ES-I3 (cell line): ENCODE data around the gene ELL.
A peak's percentile ranks its signal among the peaks of the same experiment; 100 is the strongest.

Source experiments
- H3K36me3 ChIP-seq: 2 replicates; pipeline ENCODE4 v1.6.1; 2013; ENCODE audit warnings: mild to moderate bottlenecking, low read length, control low read depth, moderate library complexity; ENCODE audit not compliant: insufficient read depth
- H3K4me1 ChIP-seq: 2 replicates; pipeline ENCODE4 v1.6.1; 2013; ENCODE audit warnings: mild to moderate bottlenecking, control low read depth, low read length; ENCODE audit not compliant: insufficient read depth
- H3K9ac ChIP-seq: 2 replicates; pipeline ENCODE4 v1.6.1; 2013; ENCODE audit warnings: low read depth, mild to moderate bottlenecking, low read length, moderate library complexity
- H3K9me3 ChIP-seq: 2 replicates; pipeline ENCODE4 v1.6.1; 2013; ENCODE audit warnings: mild to moderate bottlenecking, low read length, moderate library complexity; ENCODE audit not compliant: control insufficient read depth, insufficient read depth

ELL gene

DNA sequence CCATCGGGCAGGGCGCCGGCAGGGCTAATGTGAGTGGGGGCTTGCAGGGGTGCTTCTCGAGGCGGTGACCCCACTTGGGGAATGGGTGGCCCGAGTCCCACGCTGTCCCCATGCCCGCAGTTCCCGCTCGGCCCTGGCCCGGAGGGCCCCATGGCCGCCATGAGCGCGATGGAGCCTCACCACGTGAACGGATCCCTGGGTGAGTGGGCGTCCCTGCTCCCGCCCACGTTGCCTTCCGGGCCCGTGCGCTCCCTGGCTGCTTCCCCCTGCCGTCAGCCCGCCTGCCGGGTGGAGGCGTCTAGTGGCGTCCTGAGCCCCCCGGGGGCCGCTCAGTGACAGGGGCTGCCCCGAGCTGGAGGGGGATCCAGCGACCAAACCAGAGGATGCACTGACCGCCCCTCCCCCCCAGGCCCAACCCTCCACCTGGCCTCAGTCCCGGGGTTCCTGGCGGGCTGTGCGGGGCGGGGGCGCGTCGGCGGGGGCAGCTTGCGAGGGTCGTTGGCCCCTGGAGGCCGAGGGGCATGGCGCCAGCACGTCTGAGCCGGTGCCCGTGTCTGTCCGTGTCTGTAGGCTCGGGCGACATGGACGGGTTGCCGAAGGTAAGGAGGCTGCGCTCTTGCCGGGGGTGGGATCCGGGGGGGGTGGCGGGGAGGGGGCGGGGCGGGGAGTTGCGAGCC, 88.7 kb downstream of the ELL start:
- Histone ChIP-seq H3K9me3 (no peaks in the 10 kb centered on the region), H3K4me1 (peaks cover 25% of the 10 kb centered on the region; the same call in 1 of the 2 replicates), H3K36me3 (no peaks in the 10 kb centered on the region), H3K9ac (peak overlapping the region; percentile 71)

DNA sequence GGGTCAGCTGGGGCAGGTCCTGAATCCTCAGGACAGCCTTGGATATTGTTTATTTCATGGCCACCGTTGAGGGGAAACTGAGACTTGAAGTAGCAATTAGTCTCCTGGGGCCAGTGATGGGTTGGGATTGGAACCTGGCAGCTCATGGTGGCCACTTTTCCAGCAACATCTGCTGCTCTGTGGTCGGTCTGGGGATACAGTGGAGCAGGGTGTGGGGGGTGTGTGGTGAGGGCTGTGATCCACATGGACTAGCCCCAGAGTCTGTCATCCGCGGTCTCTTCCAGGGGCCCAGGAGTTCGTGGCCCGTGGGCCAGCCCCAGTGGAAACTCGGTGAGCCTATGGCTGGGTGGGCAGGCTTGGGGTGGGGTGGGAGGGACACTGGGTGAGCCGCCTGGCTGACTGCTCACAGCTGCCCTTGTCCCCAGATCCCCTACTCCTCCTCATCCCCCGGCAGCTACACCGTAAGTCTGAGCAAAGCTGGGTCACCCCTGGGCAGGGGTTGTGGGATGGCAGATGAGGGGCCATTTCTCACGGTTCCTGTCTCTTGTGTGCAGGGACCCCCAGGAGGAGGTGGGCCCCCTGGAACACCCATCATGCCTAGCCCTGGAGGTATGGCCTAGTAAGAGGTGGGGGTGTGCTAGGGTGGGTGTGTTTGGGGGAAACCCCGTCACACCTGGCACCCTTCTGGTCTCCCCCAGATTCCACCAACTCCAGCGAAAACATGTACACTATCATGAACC, 89.4 kb downstream of the ELL start:
- H3K9ac ChIP-seq, result peak overlapping the region; percentile 71
- H3K36me3 ChIP-seq, result no peaks in the 10 kb centered on the region
- H3K9me3 ChIP-seq, result no peaks in the 10 kb centered on the region
- H3K4me1 ChIP-seq, result peaks cover 25% of the 10 kb centered on the region; the same call in 1 of the 2 replicates

DNA sequence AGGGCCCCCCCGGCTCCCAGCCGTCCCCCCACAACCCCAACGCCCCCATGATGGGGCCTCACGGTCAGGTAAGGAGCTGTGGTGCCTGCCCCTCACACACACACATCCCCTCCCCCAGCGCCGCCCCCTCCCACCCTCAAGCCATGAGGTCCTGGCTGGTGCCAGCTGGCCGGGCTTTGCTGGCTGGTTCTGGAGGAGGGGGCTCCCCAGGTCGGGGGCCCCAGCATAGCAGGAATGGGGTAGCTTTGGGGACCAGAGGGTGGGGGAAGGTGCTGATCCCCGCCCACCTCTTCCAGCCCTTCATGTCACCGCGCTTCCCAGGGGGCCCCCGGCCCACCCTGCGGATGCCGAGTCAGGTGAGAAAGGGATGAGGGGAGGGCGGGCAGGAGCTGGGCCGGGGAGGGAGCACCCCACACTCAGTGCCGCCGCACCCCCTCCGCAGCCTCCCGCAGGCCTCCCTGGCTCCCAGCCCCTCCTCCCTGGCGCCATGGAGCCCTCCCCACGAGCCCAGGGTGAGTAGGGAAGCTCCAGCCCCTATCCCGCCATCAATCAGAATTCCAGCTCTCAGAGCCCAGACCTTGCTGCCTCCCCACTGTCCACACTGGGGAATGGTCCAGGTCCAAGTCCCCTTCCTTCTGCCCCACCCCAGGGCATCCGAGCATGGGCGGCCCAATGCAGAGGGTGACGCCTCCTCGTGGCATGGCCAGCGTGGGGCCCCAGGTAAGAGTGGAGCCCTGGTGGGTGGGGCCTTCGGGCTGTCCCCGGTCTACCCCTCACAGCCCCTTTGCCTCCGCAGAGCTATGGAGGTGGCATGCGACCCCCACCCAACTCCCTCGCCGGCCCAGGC, 90.3 kb downstream of the ELL start:
- Histone ChIP-seq H3K9ac (peak overlapping the region; percentile 17; the same call in 1 of the 2 replicates), H3K36me3 (no peaks in the 10 kb centered on the region), H3K9me3 (no peaks in the 10 kb centered on the region), H3K4me1 (peaks cover 25% of the 10 kb centered on the region; the same call in 1 of the 2 replicates)

DNA sequence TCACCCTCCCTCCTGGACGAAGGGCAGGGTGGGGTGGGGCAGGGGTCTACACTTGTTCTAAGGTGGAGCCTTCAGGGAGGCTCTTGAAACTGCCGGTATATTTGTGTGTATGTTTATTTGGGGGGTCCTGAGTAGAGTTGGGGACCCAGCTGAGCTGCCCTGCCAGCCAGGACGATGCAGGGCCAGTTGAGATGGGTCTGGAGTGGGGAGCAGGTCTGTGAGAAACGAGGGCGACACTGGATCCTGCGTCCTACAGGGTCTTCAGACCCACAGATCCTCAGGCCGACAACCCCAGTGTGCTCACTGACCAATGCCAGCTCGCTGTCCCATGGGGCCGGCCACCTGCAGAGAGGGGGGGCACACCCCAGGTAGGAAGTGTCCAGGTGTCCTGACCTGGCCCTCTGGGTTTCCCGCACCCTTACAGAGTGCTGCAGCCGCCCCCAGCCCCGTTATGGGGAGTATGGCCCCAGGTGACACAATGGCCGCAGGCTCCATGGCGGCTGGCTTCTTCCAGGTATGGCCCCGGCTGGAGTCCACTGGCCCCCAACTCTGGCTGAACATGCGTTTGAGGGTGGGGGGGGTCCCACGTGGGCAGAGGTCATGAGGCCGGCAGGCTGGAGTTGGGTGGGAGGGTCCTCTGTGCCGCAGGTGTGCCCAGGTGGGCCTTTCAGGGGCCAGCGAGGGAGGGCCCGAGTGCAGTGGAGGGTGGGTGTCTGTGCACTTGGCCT, 91.3 kb downstream of the ELL start:
- Histone ChIP-seq H3K36me3 (no peaks in the 10 kb centered on the region), H3K9ac (no peak overlapping the region), H3K4me1 (peaks cover 22% of the 10 kb centered on the region; the same call in 1 of the 2 replicates), H3K9me3 (no peaks in the 10 kb centered on the region)

DNA sequence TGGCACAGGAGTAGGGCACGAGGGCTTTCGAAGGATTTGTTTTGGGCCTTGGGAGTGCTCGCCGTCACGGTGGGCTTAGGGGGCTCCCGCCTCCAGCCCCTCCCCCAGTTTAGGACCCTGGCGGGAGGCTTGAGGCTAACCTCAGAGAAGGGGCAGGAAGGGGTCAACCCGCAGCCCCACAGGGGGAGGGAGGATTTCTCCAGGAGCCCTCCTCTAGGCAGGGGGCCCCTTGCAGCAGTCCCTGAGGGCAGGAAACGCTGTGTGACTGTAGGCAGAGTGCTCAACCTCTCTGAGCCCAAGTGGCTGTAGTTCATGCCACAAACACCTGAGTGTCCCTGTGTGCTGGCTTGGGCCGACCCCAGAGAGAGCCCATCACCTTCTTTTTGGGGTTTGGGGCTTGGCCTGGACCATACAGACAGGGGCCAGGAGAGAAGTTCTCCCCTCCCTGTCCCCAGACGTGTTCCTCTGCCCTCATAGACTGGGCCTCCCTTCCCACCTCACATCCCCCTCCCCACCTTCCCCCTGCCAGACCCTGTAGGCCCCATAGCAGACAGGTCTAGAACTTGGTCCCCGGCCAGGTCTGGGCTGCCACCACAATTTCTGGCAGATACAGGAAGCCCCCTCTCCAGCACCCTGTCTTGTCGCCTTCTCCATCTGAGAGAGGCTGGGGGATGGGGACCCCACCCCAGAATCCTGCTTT, 92.0 kb downstream of the ELL start:
- Histone ChIP-seq H3K9me3 (no peaks in the 10 kb centered on the region), H3K36me3 (no peaks in the 10 kb centered on the region), H3K9ac (peak overlapping the region; percentile 43; the same call in 1 of the 2 replicates), H3K4me1 (peaks cover 27% of the 10 kb centered on the region; the same call in 1 of the 2 replicates)

DNA sequence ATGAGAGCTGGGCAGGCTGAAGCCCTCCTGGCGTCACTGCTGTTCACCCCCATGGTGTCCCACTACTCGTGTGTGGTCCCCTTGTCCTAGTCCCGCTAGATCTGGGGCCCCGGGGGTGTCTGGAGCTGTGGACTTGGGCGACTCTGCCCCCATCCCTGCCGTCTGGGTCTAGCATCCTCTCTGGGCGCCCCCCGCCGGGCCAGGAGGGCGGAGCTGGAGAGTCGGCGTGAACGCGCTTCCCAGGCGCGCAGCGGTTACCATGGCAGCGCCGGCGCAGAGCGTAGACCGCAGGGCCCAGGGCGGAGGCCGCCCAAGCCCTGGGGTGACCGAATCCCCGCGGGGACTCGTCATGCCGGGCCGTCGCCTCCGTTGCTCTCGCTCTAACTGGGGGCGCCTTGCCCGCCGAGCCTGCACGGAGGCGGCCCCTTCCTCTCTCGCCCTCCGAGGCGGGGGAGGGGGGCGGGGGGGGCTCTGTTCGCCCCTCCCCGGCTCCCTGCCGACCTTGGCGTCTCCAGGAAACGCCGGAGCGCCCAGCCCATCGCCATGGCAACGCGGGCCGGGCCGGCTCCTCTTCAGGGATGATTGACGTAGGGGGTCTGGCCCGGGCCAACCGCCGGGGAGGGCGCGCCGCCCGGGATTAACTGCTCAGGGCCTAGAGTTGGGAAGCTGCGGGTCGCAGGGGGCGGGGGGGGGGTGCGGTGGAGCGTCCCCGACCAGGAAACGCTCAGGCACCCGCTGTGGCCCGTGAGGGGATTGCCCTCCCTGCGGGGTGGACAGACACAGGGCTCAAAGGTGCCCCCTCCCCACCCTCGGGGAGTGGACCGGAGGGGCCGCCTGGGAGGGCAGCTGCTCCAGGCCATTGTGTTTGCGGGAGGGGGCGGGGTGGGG, 92.8 kb downstream of the ELL start:
- H3K4me1 ChIP-seq, result peaks cover 23% of the 10 kb centered on the region; the same call in 1 of the 2 replicates

DNA sequence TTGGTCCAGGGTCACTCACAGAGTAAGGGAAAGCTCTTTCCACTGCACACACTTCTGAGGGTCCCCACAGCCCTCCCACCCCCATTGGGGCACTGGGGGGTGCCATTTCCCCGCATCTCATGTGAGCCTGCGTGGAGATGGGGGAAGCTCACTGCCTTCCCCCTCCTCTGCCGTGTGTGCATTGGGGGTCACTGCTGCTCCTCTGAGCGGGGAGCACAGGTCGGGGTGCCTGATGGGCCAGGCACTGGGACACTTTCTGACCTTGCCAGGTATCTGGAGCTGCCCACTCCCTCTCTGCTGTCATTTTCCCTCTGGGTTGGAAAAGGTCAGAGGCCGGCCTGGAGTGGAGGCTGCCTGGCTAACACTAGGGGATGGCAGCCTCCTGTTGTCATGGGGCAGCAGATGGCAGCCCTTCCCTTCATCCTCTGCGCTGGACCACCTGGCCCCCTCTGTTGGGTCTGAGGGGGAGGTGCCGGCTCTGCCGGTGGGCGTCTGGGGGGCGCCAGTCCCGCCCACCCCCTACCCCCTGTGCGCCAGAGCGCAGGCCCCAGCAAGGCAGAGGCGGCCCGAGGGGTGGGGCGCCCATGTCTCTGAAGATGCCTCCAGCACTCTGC, 93.6 kb downstream of the ELL start:
- Histone ChIP-seq H3K4me1 (peaks cover 23% of the 10 kb centered on the region; the same call in 1 of the 2 replicates), H3K9ac (no peak overlapping the region; the same call in 1 of the 2 replicates), H3K36me3 (no peaks in the 10 kb centered on the region), H3K9me3 (no peaks in the 10 kb centered on the region)

More for the DNA sequence above, 92.8 kb downstream of the ELL start:
- Histone ChIP-seq H3K9ac (peak overlapping the region; percentile 43; the same call in 1 of the 2 replicates), H3K36me3 (no peaks in the 10 kb centered on the region), H3K9me3 (no peaks in the 10 kb centered on the region)

DNA sequence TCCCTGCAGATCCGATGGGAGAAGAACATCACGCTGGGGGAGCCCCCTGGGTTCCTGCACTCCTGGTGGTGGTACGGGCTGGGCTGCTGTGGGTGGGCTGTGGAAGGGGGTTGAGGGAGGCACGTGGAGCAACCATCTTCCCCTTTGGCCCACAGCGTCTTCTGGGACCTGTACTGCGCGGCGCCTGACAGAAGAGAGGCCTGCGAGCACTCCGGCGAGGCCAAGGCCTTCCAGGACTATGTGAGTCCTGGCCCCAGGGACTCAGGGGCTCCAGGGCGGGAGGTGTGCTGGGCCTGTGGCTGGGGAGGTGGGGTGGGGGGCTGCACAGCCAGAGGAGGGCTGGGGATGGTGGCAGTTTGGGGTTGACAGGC, 94.1 kb downstream of the ELL start:
- no peak overlapping the region for H3K9ac ChIP-seq
- no peaks in the 10 kb centered on the region for H3K9me3 ChIP-seq
- H3K36me3 ChIP-seq, result no peaks in the 10 kb centered on the region
- H3K4me1 ChIP-seq, result peaks cover 23% of the 10 kb centered on the region; the same call in 1 of the 2 replicates

DNA sequence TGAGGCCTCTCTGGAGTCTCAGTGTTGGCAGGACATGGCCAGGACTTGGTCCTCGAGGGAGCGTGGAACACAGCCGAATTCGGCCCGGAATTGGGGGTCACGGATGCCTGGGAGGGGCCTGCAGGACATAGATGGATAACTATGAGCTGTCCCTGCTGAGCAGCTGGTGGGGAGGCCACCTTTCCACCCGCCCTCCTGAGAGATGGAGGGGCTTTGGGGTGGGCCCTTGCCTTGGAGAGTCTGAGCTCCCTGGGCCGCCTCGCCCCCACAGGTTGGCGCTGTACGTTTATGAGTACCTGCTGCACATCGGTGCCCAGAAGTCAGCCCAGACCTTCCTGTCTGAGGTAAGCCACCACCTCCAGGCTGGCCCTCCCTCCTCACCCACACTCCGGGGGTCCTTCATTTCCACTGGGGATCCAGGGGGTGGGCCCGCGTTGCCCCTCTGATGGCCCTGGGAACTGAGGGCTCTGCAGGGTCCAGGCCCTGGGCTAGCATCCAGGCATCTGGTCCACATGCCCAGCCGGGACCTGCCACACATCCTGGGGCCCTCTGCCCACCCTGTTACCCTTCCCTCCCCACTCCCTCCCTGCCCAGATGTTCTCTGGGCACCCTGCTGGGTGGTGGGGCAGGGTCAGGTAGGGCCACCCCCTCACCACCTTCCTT, 94.7 kb downstream of the ELL start:
- Histone ChIP-seq H3K36me3 (no peaks in the 10 kb centered on the region), H3K9ac (no peak overlapping the region), H3K4me1 (peaks cover 21% of the 10 kb centered on the region; the same call in 1 of the 2 replicates), H3K9me3 (no peaks in the 10 kb centered on the region)

DNA sequence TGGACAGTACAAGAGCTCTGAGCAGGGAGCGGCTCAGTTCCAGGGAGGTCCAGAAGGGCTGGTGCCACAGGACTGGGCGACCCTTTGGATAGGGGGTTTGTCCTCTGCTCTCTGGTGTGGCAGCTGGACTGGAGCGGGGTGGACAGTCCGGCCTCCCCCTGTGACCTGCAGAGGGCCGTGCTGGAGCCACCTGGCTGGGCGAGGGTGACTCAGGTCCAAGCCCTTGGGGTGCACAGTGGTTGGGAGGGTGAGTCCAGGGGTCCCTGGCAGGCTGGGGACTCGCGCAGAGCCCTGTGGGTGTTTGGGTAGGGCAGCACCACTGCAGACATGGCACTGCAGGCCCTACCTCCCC, 95.5 kb downstream of the ELL start:
- Histone ChIP-seq H3K9ac (no peak overlapping the region), H3K36me3 (no peaks in the 10 kb centered on the region), H3K4me1 (peaks cover 15% of the 10 kb centered on the region; the same call in 1 of the 2 replicates), H3K9me3 (no peaks in the 10 kb centered on the region)

DNA sequence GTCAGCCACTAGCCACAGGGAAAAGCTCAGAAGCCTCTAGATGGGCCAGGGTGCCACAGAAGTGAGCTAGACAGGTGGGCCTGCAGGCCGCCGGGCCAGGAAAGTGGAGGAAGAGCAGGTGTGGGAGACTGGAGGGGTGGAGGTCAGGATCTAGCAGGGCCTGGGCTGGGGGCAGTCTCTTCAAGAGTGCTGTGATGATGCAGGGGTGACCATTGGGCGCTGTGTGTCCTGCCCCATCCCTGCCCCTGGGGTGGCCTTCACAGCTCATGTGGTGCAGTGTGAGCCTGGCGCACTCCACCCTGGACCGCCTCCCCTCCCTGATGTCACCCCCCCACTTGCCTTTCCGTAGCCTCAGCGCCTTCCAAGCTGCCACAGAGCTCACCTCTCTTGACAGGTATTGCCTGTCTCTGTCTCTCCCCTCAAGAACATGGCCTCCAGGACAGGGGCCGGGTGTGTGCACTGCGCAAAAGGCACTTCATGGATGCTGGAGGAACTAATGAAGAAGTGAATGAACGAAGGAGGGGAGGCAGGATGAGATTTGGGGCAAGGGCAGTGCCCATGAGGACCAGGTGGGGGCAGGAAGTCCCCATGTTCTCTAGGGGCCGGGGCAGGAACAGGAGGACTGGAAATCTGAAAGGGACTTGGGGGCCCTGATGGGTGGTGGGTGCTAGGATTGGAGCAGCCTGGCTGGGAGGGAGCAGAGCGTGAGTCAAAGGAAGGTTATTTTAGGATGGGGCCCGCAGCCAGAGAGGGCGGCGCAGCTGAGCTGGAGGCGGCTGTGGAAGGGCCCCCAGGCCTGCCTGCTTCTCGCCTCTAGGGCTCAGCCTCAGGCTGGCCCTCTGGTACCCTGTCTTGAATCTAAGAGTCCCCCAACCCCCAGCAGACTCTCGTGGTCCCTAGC, 96.1 kb downstream of the ELL start:
- H3K4me1 ChIP-seq, result peaks cover 13% of the 10 kb centered on the region; the same call in 1 of the 2 replicates
- H3K9ac ChIP-seq, result no peak overlapping the region

More for the DNA sequence above, 96.1 kb downstream of the ELL start:
- H3K36me3 ChIP-seq, result no peaks in the 10 kb centered on the region
- no peaks in the 10 kb centered on the region for H3K9me3 ChIP-seq
